Measurements from ENCODE around the gene RANBP3L. TPM values are rescaled to one million over a fixed set of nuclear protein-coding genes. Genes with fewer than 3 reads are reported as not detected.
A peak's percentile ranks its signal among the peaks of the same experiment; 100 is the strongest.

The RANBP3L gene
- total RNA-seq, 3 donors from 2014 or later (not counting 1 experiment from before 2014, with no cell fraction given) = not detected

- Histone ChIP-seq H3K4me3 (ENCODE audit: low read length) (peak overlapping the region; percentile 91), H3K27me3 (ENCODE audit: control insufficient read depth, insufficient read depth, low read length) (no peaks in the 10 kb centered on the region), H3K27ac (ENCODE audit: low read length) (peak overlapping the region; percentile 95), H3K4me1 (ENCODE audit: control insufficient read depth, insufficient read depth, low read length) (peaks cover 15% of the 10 kb centered on the region), H3K36me3 (ENCODE audit: control insufficient read depth, insufficient read depth, low read length) (no peaks in the 10 kb centered on the region), H3K9me3 (ENCODE audit: control insufficient read depth, insufficient read depth, low read length) (no peaks in the 10 kb centered on the region)
- peak overlapping the region; percentile 54 to 92 for H3K27ac Mint-ChIP-seq
- no peak for ATAC-seq
- WGBS (ENCODE audit: insufficient coverage) = under 1% methylated on average over 61 of the region's 61 CpGs
- peak overlapping the region; percentile 76 for H3K4me3 Mint-ChIP-seq
- H3K36me3 Mint-ChIP-seq = no peaks in the 10 kb centered on the region
- peak; percentile 37 to 44 for DNase-seq
- H3K4me1 Mint-ChIP-seq = peaks cover 32 to 49% of the 10 kb centered on the region in 2 donors
- TF ChIP-seq CTCF (IDR thresholded peaks at IDR 0.05) = no peak
- no peaks in the 10 kb centered on the region for H3K27me3 Mint-ChIP-seq (ENCODE audit: low read depth in 2 of 2)
- intact Hi-C loops (cut with micrococcal nuclease) = loop anchor here (10.0 kb wide), 1 partner anchor 1134 kb away; the partner anchor contains the start of genes NUP155 and WDR70
- no peaks in the 10 kb centered on the region for H3K9me3 Mint-ChIP-seq
These were observed 60.7 kb downstream of the RANBP3L start for GRCh38 chr5:36240779-36241630.

- intact Hi-C loops (cut with micrococcal nuclease) = loop anchor here (10.0 kb wide), 1 partner anchor 1135 kb away; the partner anchor contains the start of genes NUP155 and WDR70
- no peak overlapping the region for H3K4me3 ChIP-seq (ENCODE audit: low read length)
- Mint-ChIP-seq H3K36me3 (no peaks in the 10 kb centered on the region), H3K27ac (peak overlapping the region; percentile 54 to 92), H3K4me1 (peaks cover 32 to 49% of the 10 kb centered on the region in 2 donors), H3K4me3 (peak overlapping the region; percentile 76), H3K9me3 (no peaks in the 10 kb centered on the region), H3K27me3 (ENCODE audit: low read depth in 2 of 2) (no peaks in the 10 kb centered on the region)
- 88% methylated on average over 3 of the region's 4 CpGs for WGBS (ENCODE audit: insufficient coverage)
- no peak for TF ChIP-seq CTCF (IDR thresholded peaks at IDR 0.05)
- no peak overlapping the region for H3K27ac ChIP-seq (ENCODE audit: low read length)
- H3K9me3 ChIP-seq (ENCODE audit: control insufficient read depth, insufficient read depth, low read length) = no peaks in the 10 kb centered on the region
- peak in 1 of 2 donors; percentile 22 for DNase-seq
- no peak for ATAC-seq
- H3K4me1 ChIP-seq (ENCODE audit: control insufficient read depth, insufficient read depth, low read length) = peaks cover 15% of the 10 kb centered on the region
- no peaks in the 10 kb centered on the region for H3K27me3 ChIP-seq (ENCODE audit: control insufficient read depth, insufficient read depth, low read length)
- H3K36me3 ChIP-seq (ENCODE audit: control insufficient read depth, insufficient read depth, low read length) = no peaks in the 10 kb centered on the region
These were observed 62.1 kb downstream of the RANBP3L start for GRCh38 chr5:36239370-36240293.

GRCh38 chr5:36238502-36239295 lies 63.0 kb downstream of the RANBP3L start:
- no peak for TF ChIP-seq CTCF (IDR thresholded peaks at IDR 0.05)
- no peaks in the 10 kb centered on the region for H3K9me3 ChIP-seq (ENCODE audit: control insufficient read depth, insufficient read depth, low read length)
- H3K4me1 ChIP-seq (ENCODE audit: control insufficient read depth, insufficient read depth, low read length) = peaks cover 15% of the 10 kb centered on the region
- intact Hi-C loops (cut with micrococcal nuclease) = no loop called here
- no peaks in the 10 kb centered on the region for H3K36me3 ChIP-seq (ENCODE audit: control insufficient read depth, insufficient read depth, low read length)
- WGBS (ENCODE audit: insufficient coverage) = 82% methylated on average over 2 of the region's 2 CpGs
- Mint-ChIP-seq H3K4me1 (peaks cover 32 to 44% of the 10 kb centered on the region in 2 donors), H3K36me3 (no peaks in the 10 kb centered on the region), H3K27me3 (ENCODE audit: low read depth in 2 of 2) (no peaks in the 10 kb centered on the region), H3K4me3 (no peak overlapping the region), H3K27ac (peak overlapping the region; percentile 25 to 54), H3K9me3 (no peaks in the 10 kb centered on the region)
- DNase-seq = no peak
- H3K4me3 ChIP-seq (ENCODE audit: low read length) = no peak overlapping the region
- no peak overlapping the region for H3K27ac ChIP-seq (ENCODE audit: low read length)
- no peaks in the 10 kb centered on the region for H3K27me3 ChIP-seq (ENCODE audit: control insufficient read depth, insufficient read depth, low read length)
- ATAC-seq = no peak
